ENCODE measurements around the gene SLC12A5.

SLC12A5 gene

DNA sequence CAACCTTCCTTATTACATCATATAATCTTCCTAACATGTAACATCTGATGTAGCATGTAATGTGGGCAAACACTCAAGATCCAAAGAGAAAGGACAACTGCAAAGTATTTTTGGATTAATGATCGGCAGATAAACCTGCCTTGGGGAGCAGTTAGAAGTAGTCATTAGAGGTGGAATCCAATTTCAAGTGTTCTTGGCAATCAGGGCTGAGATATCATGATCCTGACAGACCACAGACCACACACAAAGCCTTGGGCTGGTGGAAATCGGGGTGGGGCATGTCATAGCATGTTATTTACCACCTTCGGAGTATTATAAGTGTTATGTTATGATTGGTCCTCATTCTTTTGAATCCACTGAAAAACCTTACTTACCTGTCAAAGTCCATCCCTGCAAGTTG, 44.4 kb downstream of the SLC12A5 start:
- Histone ChIP-seq H3K4me1 (ENCODE audit: control insufficient read depth, insufficient read depth, low read length) (peaks cover 24% of the 10 kb centered on the region), H3K27ac (ENCODE audit: insufficient read depth, low read depth, low read length, poor library complexity, severe bottlenecking) (peak overlapping the region; percentile 8), H3K4me3 (ENCODE audit: insufficient read depth, low read depth, low read length) (no peak overlapping the region), H3K36me3 (ENCODE audit: control insufficient read depth, insufficient read depth, low read length) (peaks cover 21% of the 10 kb centered on the region), H3K9me3 (ENCODE audit: control insufficient read depth, low read length) (no peaks in the 10 kb centered on the region), H3K27me3 (ENCODE audit: control insufficient read depth, insufficient read depth, low read length, poor library complexity, severe bottlenecking) (no peaks in the 10 kb centered on the region)
- WGBS, 2 experiments, result 93 to 100% methylated on average over 1 to 3 of the region's 3 CpGs

DNA sequence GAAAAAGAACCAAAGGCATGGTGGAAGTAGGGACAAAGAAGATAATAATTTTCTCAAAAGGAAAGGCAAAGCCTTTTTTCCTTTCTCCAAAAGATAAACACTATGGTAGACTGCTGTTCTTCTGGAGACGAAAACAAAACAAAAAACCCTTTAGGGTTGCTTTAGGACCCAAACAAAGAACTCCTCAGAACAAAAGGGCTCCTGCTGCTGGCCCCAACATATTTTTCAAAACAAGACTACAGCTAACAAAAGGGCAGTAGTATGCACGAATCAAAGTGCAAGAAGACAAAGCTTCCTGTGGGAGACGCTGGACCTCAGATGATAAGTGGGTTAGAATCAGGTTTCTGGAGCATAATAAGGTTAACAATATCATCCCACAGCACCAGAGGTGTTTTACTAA, 45.0 kb downstream of the SLC12A5 start:
- Histone ChIP-seq H3K27ac (ENCODE audit: insufficient read depth, low read depth, low read length, poor library complexity, severe bottlenecking) (peak overlapping the region; percentile 53), H3K36me3 (ENCODE audit: control insufficient read depth, insufficient read depth, low read length) (peaks cover 19% of the 10 kb centered on the region), H3K4me1 (ENCODE audit: control insufficient read depth, insufficient read depth, low read length) (peaks cover 24% of the 10 kb centered on the region), H3K9me3 (ENCODE audit: control insufficient read depth, low read length) (no peaks in the 10 kb centered on the region), H3K4me3 (ENCODE audit: insufficient read depth, low read depth, low read length) (no peak overlapping the region), H3K27me3 (ENCODE audit: control insufficient read depth, insufficient read depth, low read length, poor library complexity, severe bottlenecking) (no peaks in the 10 kb centered on the region)
- 0 to 2% methylated on average over 1 to 3 of the region's 3 CpGs for WGBS, 2 experiments

DNA sequence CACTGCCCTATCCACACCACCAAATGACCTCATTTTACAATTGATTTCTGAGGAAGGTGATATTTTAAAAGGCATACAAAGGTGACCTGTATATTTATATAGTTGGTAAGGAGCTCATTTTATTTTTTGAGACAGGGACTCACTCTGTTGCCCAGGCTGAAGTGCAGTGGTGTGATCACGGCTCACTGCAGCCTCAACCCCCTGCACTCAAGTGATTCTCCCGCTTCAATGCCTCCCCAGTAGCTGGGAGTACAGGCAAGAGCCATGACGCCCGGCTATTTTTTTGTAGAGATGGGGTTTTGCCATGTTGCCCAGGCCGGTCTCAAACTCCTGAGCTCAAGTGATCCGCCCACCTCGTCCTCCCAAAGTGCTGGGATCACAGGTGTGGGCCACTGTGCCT, 47.8 kb downstream of the SLC12A5 start:
- Histone ChIP-seq H3K27ac (ENCODE audit: insufficient read depth, low read depth, low read length, poor library complexity, severe bottlenecking) (no peak overlapping the region), H3K9me3 (ENCODE audit: control insufficient read depth, low read length) (no peaks in the 10 kb centered on the region), H3K4me3 (ENCODE audit: insufficient read depth, low read depth, low read length) (no peak overlapping the region), H3K36me3 (ENCODE audit: control insufficient read depth, insufficient read depth, low read length) (peaks cover 4% of the 10 kb centered on the region), H3K4me1 (ENCODE audit: control insufficient read depth, insufficient read depth, low read length) (peaks cover 24% of the 10 kb centered on the region), H3K27me3 (ENCODE audit: control insufficient read depth, insufficient read depth, low read length, poor library complexity, severe bottlenecking) (no peaks in the 10 kb centered on the region)
- 76% methylated on average over 7 of the region's 7 CpGs for WGBS, 2 experiments

DNA sequence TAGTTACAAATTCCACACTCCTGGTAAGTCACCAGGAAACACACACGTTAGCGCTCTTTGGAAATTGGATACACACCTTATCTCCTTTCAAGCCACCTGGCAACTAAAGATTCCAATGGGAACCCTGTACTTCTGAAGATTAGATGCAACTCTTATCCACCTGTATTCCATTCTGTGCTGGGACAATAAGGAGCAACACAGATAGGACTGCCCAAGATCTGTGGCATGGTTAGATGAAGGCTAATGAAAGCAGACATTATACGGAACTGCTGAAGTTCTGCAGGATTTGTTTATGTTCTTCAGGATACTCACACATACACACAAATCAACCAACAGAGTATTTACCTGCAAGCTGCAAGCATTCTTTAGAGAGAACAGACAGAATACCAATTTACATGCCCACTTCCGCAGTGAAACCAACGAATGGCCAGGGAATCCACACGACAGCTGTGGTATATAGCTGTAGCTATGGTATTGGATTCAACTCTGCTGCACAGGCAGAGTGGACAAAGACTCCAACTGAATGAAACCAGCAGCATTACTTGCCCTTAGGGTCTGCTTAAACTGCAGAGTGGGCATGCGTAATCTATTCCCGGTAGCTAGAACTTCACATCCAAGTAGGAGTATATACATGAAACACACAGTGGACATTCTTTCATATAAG, 48.8 kb downstream of the SLC12A5 start:
- H3K4me1 ChIP-seq (ENCODE audit: control insufficient read depth, insufficient read depth, low read length), result peaks cover 24% of the 10 kb centered on the region
- H3K9me3 ChIP-seq (ENCODE audit: control insufficient read depth, low read length), result no peaks in the 10 kb centered on the region
- H3K36me3 ChIP-seq (ENCODE audit: control insufficient read depth, insufficient read depth, low read length), result peaks cover 4% of the 10 kb centered on the region
- no peak overlapping the region for H3K27ac ChIP-seq (ENCODE audit: insufficient read depth, low read depth, low read length, poor library complexity, severe bottlenecking)
- WGBS, 2 experiments, result 95 to 96% methylated on average over 8 of the region's 8 CpGs
- no peaks in the 10 kb centered on the region for H3K27me3 ChIP-seq (ENCODE audit: control insufficient read depth, insufficient read depth, low read length, poor library complexity, severe bottlenecking)
- H3K4me3 ChIP-seq (ENCODE audit: insufficient read depth, low read depth, low read length), result no peak overlapping the region

DNA sequence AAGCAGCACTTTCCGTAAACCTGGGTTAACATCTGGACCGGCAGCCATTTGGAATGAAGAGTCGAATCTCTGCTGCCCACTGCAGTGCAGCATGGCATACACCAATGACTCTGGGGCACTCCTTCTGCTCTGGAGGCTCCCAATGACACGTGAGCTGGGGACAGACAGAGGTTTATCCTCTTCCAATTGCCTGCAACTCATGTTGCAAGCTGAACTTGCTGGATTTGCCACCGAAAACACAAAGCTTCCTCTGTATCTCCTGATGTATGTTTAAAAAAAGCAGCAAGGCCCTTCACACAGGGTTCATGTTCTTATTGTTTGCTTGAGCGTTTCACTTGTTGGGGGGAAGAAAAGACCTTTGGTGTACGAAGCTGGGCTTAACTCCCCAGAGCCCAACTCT, 49.9 kb downstream of the SLC12A5 start:
- WGBS, 2 experiments, result 85% methylated on average over 7 of the region's 7 CpGs
- H3K4me1 ChIP-seq (ENCODE audit: control insufficient read depth, insufficient read depth, low read length), result peaks cover 18% of the 10 kb centered on the region
- no peaks in the 10 kb centered on the region for H3K27me3 ChIP-seq (ENCODE audit: control insufficient read depth, insufficient read depth, low read length, poor library complexity, severe bottlenecking)
- no peak overlapping the region for H3K27ac ChIP-seq (ENCODE audit: insufficient read depth, low read depth, low read length, poor library complexity, severe bottlenecking)
- no peaks in the 10 kb centered on the region for H3K9me3 ChIP-seq (ENCODE audit: control insufficient read depth, low read length)
- peaks cover 4% of the 10 kb centered on the region for H3K36me3 ChIP-seq (ENCODE audit: control insufficient read depth, insufficient read depth, low read length)
- no peak overlapping the region for H3K4me3 ChIP-seq (ENCODE audit: insufficient read depth, low read depth, low read length)

DNA sequence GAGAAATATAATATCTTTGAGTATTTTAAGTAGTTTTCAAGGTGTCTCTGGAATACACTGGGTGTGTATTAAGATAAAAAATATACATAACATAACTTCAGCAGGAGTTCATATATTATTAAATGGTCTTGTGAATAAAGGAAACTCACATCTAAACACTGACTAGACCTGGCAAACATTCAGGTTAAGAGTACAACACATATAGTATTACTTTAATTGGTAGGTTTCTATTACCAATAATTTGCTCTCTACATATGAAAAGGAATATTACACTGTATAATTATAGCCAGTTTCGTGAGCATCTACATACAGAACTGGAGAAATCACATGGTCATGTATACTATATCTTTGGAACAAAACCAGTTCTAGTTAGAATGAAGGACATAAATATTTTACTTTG, 52.1 kb downstream of the SLC12A5 start:
- Histone ChIP-seq H3K27ac (ENCODE audit: insufficient read depth, low read depth, low read length, poor library complexity, severe bottlenecking) (no peak overlapping the region), H3K9me3 (ENCODE audit: control insufficient read depth, low read length) (no peaks in the 10 kb centered on the region), H3K27me3 (ENCODE audit: control insufficient read depth, insufficient read depth, low read length, poor library complexity, severe bottlenecking) (no peaks in the 10 kb centered on the region), H3K4me3 (ENCODE audit: insufficient read depth, low read depth, low read length) (no peak overlapping the region), H3K4me1 (ENCODE audit: control insufficient read depth, insufficient read depth, low read length) (no peaks in the 10 kb centered on the region), H3K36me3 (ENCODE audit: control insufficient read depth, insufficient read depth, low read length) (no peaks in the 10 kb centered on the region)
- 83% methylated on average over 1 of the region's 1 CpG; no CpG with 5 or more reads in 1 of the 2 experiments for WGBS, 2 experiments

DNA sequence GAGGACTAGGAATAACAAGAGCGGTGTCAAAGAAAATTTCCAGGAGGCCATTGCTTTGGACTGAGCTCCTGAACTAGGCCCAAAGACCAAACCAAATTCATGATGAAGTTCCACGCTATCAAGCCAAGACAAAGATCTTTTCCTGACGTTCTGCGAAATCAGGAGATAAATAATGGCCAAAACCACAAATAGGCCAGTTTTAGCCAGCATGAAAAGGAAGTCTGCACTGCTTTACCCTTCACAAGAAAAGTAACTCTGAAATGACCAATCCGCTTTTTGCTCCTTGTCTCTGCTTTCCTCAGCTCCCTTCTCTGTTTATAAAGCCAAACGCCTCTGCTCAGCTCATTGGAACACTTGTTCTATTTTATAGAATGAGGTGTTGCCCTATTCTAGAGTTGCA, 54.1 kb downstream of the SLC12A5 start:
- H3K27ac ChIP-seq (ENCODE audit: insufficient read depth, low read depth, low read length, poor library complexity, severe bottlenecking), result no peak overlapping the region
- 93 to 94% methylated on average over 5 to 6 of the region's 6 CpGs for WGBS, 2 experiments

DNA sequence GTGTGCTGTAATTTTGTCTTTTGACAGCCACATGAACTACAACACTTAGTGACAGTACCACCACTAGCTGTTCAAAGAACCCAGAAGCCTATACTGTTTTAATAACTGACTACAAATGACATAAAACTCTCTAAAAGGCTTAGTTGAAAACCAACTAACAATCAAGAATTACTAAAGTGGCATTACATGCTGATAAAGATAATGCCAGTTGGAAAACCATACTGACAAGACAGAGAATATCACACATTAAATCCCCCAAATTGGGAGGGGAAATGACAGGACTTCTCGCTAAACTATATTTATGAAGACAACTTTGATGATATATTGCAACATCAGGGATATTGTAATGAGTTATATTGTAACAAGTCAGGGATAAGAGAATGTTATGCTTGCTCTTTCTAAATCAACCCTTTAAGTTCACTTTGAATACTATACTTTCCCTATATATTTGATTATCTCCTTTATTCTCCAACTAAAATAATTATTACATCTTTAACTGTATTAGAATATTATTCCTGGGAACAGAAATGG, 54.6 kb downstream of the SLC12A5 start:
- WGBS, 2 experiments, result 100% methylated on average over 1 of the region's 1 CpG; no CpG with 5 or more reads in 1 of the 2 experiments
- no peaks in the 10 kb centered on the region for H3K27me3 ChIP-seq (ENCODE audit: control insufficient read depth, insufficient read depth, low read length, poor library complexity, severe bottlenecking)
- H3K27ac ChIP-seq (ENCODE audit: insufficient read depth, low read depth, low read length, poor library complexity, severe bottlenecking), result no peak overlapping the region
- H3K9me3 ChIP-seq (ENCODE audit: control insufficient read depth, low read length), result no peaks in the 10 kb centered on the region
- H3K36me3 ChIP-seq (ENCODE audit: control insufficient read depth, insufficient read depth, low read length), result no peaks in the 10 kb centered on the region
- no peak overlapping the region for H3K4me3 ChIP-seq (ENCODE audit: insufficient read depth, low read depth, low read length)
- peaks cover 5% of the 10 kb centered on the region for H3K4me1 ChIP-seq (ENCODE audit: control insufficient read depth, insufficient read depth, low read length)

More for the DNA sequence above, 54.1 kb downstream of the SLC12A5 start:
- Histone ChIP-seq H3K36me3 (ENCODE audit: control insufficient read depth, insufficient read depth, low read length) (no peaks in the 10 kb centered on the region), H3K4me3 (ENCODE audit: insufficient read depth, low read depth, low read length) (no peak overlapping the region), H3K27me3 (ENCODE audit: control insufficient read depth, insufficient read depth, low read length, poor library complexity, severe bottlenecking) (no peaks in the 10 kb centered on the region), H3K4me1 (ENCODE audit: control insufficient read depth, insufficient read depth, low read length) (peaks cover under 1% of the 10 kb centered on the region), H3K9me3 (ENCODE audit: control insufficient read depth, low read length) (no peaks in the 10 kb centered on the region)

DNA sequence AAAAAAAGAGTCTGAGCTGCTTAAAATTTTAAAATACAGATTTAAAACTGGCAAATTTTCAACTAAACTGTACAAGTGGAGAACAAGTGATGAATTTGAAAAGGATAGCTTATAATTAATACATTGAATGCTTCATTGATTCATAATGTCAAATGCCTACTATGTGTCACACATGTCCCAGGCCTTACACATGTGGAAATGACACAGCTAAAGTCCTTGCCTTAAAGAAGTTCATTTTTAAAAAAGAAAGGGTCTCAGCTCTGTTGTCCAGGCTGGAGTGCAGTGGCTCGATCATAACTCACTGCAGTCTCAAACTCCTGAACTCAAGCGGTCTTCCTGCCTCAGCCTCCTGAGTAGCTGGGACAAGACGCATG, 55.8 kb downstream of the SLC12A5 start:
- Histone ChIP-seq H3K9me3 (ENCODE audit: control insufficient read depth, low read length) (no peaks in the 10 kb centered on the region), H3K4me3 (ENCODE audit: insufficient read depth, low read depth, low read length) (no peak overlapping the region), H3K36me3 (ENCODE audit: control insufficient read depth, insufficient read depth, low read length) (no peaks in the 10 kb centered on the region), H3K4me1 (ENCODE audit: control insufficient read depth, insufficient read depth, low read length) (peaks cover 5% of the 10 kb centered on the region), H3K27ac (ENCODE audit: insufficient read depth, low read depth, low read length, poor library complexity, severe bottlenecking) (no peak overlapping the region), H3K27me3 (ENCODE audit: control insufficient read depth, insufficient read depth, low read length, poor library complexity, severe bottlenecking) (no peaks in the 10 kb centered on the region)
- 91 to 92% methylated on average over 3 of the region's 3 CpGs for WGBS, 2 experiments

DNA sequence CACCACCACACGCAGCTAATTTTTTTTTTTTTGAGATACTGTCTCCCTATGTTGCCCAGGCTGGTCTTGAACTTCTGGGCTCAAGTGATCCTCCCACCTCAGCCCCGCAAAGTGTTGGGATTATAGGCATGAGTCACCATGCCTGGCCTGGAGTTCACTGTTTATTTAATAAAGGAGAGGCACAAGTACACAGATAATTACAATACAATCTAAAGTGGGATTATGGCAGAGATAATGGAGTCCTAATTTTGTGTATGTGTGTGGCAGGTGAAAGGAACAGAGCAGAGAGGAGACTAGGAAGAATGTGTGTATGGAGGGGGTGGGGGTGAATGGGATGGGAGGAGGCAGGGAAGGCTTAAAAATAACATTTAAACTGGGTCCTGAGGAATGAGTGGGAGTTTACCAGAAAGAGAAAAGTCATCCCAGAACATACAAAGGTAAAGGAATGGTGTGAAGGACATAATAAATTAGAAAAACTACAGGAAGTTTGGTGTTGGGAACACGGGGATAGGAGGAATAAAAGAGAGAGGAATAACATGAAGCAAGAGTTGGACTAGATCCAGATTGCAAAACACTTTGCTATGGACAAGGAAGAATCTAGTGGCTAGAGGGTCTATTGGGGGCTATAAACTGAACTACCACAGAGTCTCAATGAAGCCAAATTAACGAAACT, 56.3 kb downstream of the SLC12A5 start:
- no peaks in the 10 kb centered on the region for H3K9me3 ChIP-seq (ENCODE audit: control insufficient read depth, low read length)
- 83 to 86% methylated on average over 4 of the region's 4 CpGs for WGBS, 2 experiments
- H3K4me1 ChIP-seq (ENCODE audit: control insufficient read depth, insufficient read depth, low read length), result peaks cover 7% of the 10 kb centered on the region
- no peak overlapping the region for H3K27ac ChIP-seq (ENCODE audit: insufficient read depth, low read depth, low read length, poor library complexity, severe bottlenecking)
- H3K27me3 ChIP-seq (ENCODE audit: control insufficient read depth, insufficient read depth, low read length, poor library complexity, severe bottlenecking), result no peaks in the 10 kb centered on the region
- H3K4me3 ChIP-seq (ENCODE audit: insufficient read depth, low read depth, low read length), result no peak overlapping the region
- H3K36me3 ChIP-seq (ENCODE audit: control insufficient read depth, insufficient read depth, low read length), result no peaks in the 10 kb centered on the region

Measured in ectodermal cell (in vitro differentiated cells).